Dermis microvascular lymphatic vessel endothelial cell (primary cell): Measurements from ENCODE around the gene RUFY2. TPM values are rescaled to one million over a fixed set of nuclear protein-coding genes. Genes with fewer than 3 reads are reported as not detected.

ENCODE experiments used
- DNase-seq, 2 donors: peaks; one replicate each; pipeline versions ENCODE4 v3.0.0 to v3.0.0-alpha.2; 2010; ENCODE audit warnings: low read depth in 2 of 2
- total RNA-seq: library from RNA; depleted of rRNA; stranded (reverse); fragments of >200 nt; gene quantifications from 2 replicates; pipeline ENCODE4 v1.2.1, GENCODE V29; 2014

Gene RUFY2
- total RNA-seq, 1 donor from 2014 or later: 13.4 TPM

DNA sequence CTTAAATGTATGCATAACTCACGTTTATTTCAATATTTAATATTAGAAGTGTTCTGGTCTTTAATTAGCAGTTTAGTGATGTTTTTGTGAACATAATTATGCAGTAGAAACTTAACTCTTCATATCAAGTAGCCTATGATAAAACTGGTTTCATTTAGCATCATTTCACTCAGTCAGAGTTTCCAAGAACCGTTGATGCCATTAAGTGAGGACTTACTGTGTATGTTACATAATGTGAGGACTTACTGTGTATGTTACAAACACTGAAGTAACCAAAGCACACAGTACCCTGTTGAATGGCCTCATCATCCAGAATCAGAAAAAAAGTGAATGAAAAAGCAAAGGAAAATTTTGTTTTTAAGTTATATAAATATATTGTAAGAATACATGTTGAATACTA lies 41.5 kb downstream of the RUFY2 start:
- no peak for DNase-seq

- DNase-seq: no peak
Measured at GRCh38 chr10:68364101-68364886, 42.8 kb downstream of the RUFY2 start.

GRCh38 chr10:68362590-68362989 lies 44.5 kb downstream of the RUFY2 start:
- no peak for DNase-seq

- no peak for DNase-seq
Measured at GRCh38 chr10:68359189-68359588, 47.9 kb downstream of the RUFY2 start.

GRCh38 chr10:68353537-68353936 lies 53.5 kb downstream of the RUFY2 start:
- DNase-seq: no peak

- peak; percentile 38 to 66 for DNase-seq
Measured at GRCh38 chr10:68348265-68348741, 58.8 kb downstream of the RUFY2 start.

GRCh38 chr10:68346774-68347173 lies 60.3 kb downstream of the RUFY2 start:
- no peak for DNase-seq

GRCh38 chr10:68345621-68346020 lies 61.5 kb downstream of the RUFY2 start:
- DNase-seq: no peak

DNA sequence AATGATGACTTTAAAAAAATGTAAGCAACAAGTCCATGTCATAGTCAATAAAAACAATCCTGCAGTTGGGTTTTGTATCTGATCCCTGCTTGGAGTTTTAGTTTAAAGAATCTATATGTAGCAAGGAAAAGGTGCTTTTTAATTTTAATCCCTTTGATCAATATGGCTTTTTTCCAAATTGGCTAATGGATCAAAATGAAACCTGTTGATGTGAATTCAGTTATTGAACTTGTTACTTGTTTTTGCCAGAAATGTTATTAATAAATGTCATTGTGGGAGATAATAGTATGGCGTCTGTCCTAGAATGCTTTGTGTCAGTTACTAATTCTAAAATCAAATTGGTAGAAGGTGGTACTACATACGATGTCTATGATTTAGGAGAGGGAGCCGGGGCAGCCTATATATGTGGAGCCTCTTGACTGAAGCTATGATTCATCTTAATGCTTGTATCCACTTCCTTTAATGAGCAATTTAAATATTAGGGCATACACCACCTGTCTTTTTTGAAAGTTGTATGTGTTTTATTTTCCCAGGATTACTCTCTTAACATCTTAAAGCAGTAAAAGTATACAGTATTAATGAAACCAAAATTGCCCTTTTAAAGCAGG lies 64.1 kb downstream of the RUFY2 start:
- DNase-seq: no peak

- DNase-seq: no peak
Measured at GRCh38 chr10:68340358-68341080, 66.6 kb downstream of the RUFY2 start.

DNA sequence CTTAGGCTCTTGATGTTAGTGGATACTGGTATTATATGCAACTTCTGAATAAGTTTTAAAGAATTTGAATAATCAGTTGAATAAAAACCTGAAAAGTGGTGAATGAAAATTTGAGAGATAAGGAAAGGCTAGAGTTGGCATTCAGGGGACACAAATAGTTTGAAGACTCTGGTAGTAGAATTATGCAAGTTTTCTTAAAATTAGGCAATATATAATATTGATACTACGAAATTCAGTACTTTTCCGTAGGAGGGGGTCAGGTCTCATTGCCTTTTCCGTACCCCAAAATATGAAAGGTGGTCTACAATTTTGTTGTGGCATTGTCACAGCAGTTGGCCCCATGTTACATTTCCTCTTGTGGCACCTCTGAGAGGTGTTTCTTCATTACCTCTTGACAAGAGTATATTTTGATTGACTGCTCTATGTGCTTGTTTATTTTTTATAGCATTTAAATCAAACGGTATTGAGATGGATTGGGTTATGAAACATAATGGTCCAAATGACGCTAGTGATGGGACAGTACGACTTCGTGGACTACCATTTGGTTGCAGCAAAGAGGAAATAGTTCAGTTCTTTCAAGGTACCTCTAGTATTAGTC lies 70.2 kb downstream of the RUFY2 start:
- DNase-seq: no peak

- DNase-seq: no peak
Measured at GRCh38 chr10:68334672-68335467, 72.2 kb downstream of the RUFY2 start.

- DNase-seq: no peak
Measured at GRCh38 chr10:68333440-68334431, 73.3 kb downstream of the RUFY2 start.

GRCh38 chr10:68333058-68333395 lies 74.0 kb downstream of the RUFY2 start:
- no peak for DNase-seq

DNA sequence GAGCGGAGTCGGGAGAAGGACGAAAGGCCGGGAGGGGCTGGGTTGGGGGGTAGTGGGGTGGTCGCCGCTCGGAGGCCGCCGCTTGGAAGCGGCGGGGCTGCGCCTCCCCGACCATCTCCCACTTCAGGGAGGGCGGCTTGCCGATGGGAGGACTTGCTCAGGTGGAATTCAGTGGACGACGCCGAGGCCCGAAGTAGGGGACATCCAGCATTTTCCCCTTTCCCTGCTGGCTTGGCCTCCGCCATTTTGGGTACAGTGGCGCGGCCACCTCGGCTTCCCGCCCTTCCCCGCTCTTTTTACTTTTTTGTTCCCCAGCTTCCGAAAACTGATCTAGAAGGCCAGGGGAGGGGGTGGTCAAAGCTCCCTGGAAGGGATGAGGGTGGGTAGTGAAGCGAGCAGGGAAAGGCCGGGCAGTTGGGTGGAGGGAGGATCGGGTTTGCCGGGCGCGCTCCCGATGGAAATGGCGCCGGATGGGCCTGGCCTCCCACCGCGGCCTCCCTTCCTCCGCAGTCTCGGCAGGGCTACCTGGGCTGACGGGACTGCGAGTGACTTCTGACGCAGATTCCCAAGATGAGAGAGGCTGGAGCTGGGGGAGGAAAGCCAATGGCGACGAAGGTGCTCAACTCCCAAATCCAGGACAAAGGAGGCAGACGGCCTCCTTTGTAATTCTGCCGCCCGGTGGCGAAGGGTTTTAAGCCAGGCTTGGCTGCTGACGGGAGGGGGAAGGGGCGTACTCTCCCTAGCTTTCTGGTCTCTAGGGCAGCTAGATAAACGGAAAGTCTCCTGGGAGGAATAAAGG lies 74.6 kb downstream of the RUFY2 start, which contains the start of gene PBLD:
Gene PBLD, minus strand, starts transcription at position 670 of the 799 bp plus-strand sequence. CDS start 26,084 bp downstream, outside the sequence.
- DNase-seq: peak; percentile 68 to 85

GRCh38 chr10:68331455-68332258 lies 75.4 kb downstream of the RUFY2 start, which contains the start of gene HNRNPH3:
Gene HNRNPH3 (plus strand): TSS chr10:68332064. CDS start chr10:68337222, 5,158 bp downstream.
- DNase-seq: peak; percentile 95 to 98

DNA sequence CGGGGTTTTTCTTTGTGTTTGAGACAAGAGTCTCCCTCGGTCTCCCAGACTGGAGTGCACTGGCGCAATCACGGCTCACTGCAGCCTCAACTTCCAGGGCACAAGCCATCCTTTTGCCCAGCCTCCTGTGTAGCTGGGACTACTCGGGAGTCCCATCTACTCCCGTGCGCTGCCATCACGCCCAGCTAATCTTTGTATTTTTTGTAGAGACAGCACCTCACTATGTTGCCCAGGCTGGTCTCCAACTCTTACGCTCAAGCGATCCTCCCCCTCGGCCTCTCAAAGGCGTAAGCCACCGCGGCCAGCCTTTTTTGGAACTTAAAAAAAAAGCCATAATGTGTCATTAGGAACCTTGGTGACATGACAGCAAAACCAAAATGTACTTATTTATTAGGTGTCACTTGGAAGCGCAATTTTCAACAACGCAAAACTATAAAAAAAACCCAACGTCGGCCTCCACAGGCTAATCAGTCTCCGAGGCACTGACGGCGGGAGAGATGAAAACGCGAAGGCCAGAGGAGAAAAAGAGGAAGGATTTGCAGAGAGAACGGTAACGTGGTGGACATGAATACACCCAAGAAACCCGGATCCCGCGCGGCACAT lies 76.1 kb downstream of the RUFY2 start:
- peak; percentile 5 to 25 for DNase-seq

DNA sequence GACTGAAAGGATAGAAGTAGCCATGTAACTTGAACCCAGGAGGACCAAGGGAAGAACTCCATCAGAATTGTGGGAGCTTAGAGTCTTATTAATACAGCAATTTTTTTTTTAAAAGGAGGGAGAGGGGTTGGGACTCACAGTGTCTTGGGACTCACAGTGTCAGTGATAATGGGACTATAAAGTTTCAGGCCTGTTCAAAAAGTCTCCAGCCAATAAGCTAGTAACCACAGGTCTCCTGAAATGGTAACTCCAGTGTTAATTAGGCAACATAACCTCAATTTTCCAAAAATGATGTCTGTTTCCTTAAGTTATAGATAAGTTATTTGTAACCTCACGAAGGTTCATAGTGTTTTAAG lies 77.6 kb downstream of the RUFY2 start:
- no peak for DNase-seq
